GM12801 (cell line): Measurements from ENCODE around the gene YIPF1.

Experiments
- TF ChIP-seq, protein P1 (sequence below): IDR thresholded peaks from one replicate; pipeline ENCODE4 v1.5.1; 2011; ENCODE audit warnings: control low read depth; ENCODE audit not compliant: insufficient read length; ENCODE audit errors: extremely low read depth

YIPF1 gene

DNA sequence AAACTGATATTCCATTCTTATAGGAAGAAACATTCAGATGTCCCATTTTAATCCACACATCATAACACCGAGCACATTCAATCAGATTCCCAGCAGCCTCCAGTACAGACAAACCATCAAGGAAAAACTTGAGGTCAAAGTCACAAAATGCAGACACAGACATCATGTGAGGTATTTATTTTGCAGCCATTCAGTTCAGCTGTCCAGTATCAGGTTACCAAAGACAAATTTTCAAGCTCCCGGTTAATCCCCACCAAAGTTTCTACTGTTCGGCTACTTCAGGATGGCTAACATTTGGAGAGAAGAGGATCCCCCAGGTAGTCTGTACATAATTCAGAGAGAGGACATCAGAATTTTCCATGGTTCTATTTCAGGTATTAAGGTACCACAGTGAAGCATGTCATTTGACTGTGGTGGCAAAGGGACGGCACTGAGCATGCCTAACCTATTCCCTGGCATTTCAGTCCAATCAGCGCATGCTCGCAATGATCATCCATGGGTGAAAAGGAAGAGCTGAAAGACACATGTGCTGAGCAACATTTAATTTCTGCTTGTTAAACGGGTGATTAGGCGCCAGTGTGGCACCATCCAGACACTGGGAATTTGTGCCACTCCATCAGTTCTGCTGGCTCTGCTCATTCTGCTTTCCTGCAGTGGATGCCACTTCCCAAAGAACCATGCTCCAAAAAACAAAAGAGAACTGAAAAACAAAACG, 37.9 kb downstream of the YIPF1 start:
- TF ChIP-seq, protein P1, sequence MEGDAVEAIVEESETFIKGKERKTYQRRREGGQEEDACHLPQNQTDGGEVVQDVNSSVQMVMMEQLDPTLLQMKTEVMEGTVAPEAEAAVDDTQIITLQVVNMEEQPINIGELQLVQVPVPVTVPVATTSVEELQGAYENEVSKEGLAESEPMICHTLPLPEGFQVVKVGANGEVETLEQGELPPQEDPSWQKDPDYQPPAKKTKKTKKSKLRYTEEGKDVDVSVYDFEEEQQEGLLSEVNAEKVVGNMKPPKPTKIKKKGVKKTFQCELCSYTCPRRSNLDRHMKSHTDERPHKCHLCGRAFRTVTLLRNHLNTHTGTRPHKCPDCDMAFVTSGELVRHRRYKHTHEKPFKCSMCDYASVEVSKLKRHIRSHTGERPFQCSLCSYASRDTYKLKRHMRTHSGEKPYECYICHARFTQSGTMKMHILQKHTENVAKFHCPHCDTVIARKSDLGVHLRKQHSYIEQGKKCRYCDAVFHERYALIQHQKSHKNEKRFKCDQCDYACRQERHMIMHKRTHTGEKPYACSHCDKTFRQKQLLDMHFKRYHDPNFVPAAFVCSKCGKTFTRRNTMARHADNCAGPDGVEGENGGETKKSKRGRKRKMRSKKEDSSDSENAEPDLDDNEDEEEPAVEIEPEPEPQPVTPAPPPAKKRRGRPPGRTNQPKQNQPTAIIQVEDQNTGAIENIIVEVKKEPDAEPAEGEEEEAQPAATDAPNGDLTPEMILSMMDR, result no peak

DNA sequence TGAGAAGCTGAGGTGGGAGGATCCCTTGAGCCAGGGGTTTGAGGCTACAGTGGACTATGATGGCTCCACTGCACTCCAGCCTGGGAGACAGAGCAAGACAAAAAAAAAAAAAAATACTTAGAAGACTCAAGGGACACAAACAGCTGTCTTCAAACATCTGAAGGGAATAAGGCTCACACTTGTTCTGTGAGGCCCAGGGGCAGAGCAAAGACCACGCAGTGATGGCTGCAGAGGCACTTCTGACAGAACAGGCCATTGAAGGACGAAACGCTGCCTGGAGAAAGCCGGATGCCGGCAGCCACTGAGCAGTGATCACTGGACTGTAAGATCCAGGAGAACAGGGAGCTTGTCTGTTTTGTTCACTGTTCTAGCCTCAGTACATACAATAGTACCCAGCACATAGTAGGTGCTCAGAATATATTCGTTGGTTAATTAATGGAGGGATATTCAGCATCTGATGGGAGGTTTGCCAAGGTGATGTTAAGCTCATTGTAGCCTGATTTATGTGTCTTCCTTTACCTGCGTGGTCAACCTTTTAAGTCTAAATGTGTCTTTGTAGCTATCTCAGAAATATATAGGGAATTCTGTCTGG, 39.4 kb downstream of the YIPF1 start:
- TF ChIP-seq, protein P1, result no peak

DNA sequence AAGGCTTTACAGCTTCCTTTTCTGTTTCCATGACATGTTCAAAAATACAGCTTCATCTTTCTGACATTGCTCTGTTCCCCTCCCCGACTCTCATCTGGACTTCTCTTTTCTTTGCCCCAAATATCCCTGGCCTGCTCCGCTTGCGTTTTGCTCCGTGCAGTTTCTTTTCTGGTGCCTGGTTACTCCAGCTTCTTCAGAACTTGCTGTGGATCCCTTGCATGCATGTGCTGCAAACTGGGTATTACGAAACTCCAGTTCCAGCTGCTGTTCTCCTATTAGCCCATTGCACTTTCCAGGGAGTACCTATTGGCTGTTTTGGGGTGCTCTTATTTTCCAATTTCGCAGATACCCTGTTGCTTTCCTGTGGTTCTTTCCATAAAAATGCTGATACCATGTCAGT, 41.6 kb downstream of the YIPF1 start:
- TF ChIP-seq, protein P1, result no peak

DNA sequence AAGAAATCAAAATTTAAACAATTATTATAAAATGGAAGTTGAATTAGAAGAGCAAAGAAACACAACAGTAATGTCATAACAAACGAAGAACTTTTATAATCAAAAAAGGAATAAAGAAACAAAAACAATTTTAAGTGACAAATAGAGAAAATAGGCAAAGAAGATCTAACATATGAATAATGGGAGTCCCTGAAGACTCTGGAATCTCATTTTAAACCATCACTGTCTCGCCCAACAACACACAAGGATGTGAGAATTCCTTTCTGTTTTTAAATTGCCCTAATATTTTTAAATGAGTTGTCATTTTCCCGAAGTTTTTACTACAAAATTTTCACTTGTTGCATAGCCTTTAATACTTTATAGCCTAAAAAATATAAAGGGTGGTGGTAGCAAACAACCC, 47.2 kb downstream of the YIPF1 start:
- TF ChIP-seq, protein P1, result no peak

DNA sequence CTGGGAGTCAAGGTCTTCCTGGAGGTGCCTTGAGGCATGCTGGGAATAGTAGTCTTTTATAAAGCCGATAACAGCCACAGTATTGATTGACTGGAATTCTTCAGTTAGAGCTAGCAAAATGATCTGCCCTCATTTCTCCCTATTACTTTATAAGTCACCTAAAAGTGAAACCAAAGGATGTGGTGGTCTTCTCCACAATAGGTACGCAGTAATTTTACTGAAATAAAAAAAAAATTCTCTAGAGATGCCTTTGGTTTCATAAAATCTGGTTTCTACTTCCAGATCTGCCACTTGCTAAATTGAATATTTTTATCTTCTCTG, 51.0 kb downstream of the YIPF1 start:
- TF ChIP-seq, protein P1, result no peak

DNA sequence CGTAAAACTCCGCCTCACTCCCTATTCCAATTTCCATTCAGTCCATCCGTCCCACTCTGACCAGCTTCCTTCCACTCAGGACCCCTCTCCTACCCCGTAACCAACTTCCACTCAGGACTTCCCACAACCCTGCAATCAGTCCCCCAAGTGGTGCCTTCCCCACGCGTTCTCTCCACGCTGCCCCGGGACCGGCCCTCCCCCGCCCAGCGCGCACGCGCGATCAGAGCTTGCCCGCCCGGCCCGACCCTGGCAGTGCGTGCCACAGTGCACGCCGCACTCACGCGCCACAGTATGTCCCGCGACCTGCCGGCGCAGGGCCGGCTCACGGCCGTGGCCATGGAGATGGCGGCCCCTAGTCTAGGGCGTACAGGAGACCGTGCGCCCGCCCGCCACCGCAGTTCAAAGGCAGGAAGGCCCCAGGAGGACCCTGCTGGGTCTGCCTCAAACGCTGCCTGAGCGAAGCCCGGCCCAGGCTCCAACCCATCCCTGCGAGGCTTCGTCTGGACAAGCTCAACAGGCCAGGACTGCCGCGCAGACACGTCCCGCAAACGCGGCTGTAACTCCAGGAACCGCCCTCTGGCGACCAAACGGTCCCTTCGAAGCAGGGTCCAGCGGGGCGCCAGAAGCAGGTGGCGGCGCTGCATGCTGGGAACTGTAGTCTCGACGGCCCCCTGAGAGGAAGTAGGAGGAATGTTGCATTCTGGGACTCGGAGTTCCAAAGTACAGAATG, 51.5 kb downstream of the YIPF1 start, which contains the start of gene NDC1:
Gene NDC1, minus strand, starts transcription at position 373 of the 730 bp plus-strand sequence. Its CDS starts 35 bp downstream, at position 338.
- TF ChIP-seq, protein P1, result no peak

DNA sequence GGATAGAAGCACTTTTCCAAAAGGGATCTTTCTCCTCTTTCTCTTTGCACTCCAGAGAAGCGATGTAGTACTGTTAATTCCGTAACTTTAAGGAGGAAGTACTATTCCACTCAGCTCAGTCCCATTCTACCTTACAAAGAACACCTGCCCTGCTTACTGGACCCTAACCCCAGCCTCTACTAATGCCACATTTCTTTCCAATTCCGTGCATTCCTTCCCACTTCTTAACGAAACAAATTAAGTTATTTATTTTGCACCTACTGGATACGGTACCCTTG, 52.0 kb downstream of the YIPF1 start:
- TF ChIP-seq, protein P1, result no peak
